HEK293 (cell line): ENCODE measurements around the gene ARSJ.

Experiments
- CTCF ChIA-PET: fragments of 350-600 bp; formaldehyde crosslinking; extraction: SDS; loops from one replicate; lab custom pipeline; 2021; ENCODE audit warnings: antibody characterized with exemption; lab: Yijun Ruan, JAX
- POLR2A ChIA-PET: fragments of 300-600 bp; formaldehyde crosslinking; extraction: SDS; loops from one replicate; lab custom pipeline; 2020; ENCODE audit warnings: antibody characterized with exemption, inconsistent platforms; lab: Yijun Ruan, JAX
- H3K27ac ChIP-seq: fragments of 200-500 bp; sonication (Bioruptor generic); 2 replicates; pipeline ENCODE4 v1.5.1; 2014; ENCODE audit warnings: low read depth, low read length, control low read depth, inconsistent platforms; ENCODE audit errors: extremely low read depth
- H3K36me3 ChIP-seq, 2 experiments: fragments of 200-500 bp in 1 of 2; sonication (Bioruptor generic) in 1 of 2; 1 replicate in 1 of 2; 2 replicates in 1 of 2; pipeline ENCODE4 v1.5.1; 2014 to 2017; ENCODE audit warnings: inconsistent platforms in 2 of 2, low read length in 2 of 2; ENCODE audit not compliant: control insufficient read depth in 2 of 2, insufficient read depth in 1 of 2
- H3K4me1 ChIP-seq: fragments of 200-500 bp; sonication (Bioruptor generic); 2 replicates; pipeline ENCODE4 v1.5.1; 2014; ENCODE audit warnings: mild to moderate bottlenecking, low read length, inconsistent platforms; ENCODE audit not compliant: control insufficient read depth, insufficient read depth
- H3K4me3 ChIP-seq: 2 replicates; pipeline ENCODE4 v1.5.1; 2011; ENCODE audit warnings: low read depth, mild to moderate bottlenecking, control low read depth, low read length, moderate library complexity
- H3K9me3 ChIP-seq: fragments of 200-500 bp; sonication (Bioruptor generic); 2 replicates; pipeline ENCODE4 v1.5.1; 2014; ENCODE audit warnings: low read depth, low read length, inconsistent platforms; ENCODE audit not compliant: control insufficient read depth, insufficient read depth
- KLF7 ChIP-seq: fragments of 450-650 bp; formaldehyde crosslinking; IDR thresholded peaks from 2 replicates; pipeline ENCODE4 v1.5.1; 2016; ENCODE audit warnings: missing biosample characterization, missing genetic modification characterization, borderline replicate concordance
- MZF1 ChIP-seq: fragments of 450-650 bp; formaldehyde crosslinking; IDR thresholded peaks from 2 replicates; pipeline ENCODE4 v1.5.1; 2017; ENCODE audit warnings: missing biosample characterization, missing genetic modification characterization, borderline replicate concordance
- PRDM4 ChIP-seq: fragments of 450-650 bp; formaldehyde crosslinking; IDR thresholded peaks from 2 replicates; pipeline ENCODE4 v1.5.1; 2017; ENCODE audit warnings: missing biosample characterization, missing genetic modification characterization
- SP7 ChIP-seq: fragments of 450-650 bp; formaldehyde crosslinking; IDR thresholded peaks from 2 replicates; pipeline ENCODE4 v1.5.1; 2016; ENCODE audit warnings: missing biosample characterization, missing genetic modification characterization
- ZBTB11 ChIP-seq: fragments of 450-650 bp; formaldehyde crosslinking; conservative IDR thresholded peaks from 2 replicates; pipeline ENCODE4 v1.5.1; 2016; ENCODE audit warnings: low read depth, missing biosample characterization, missing genetic modification characterization
- ZBTB20 ChIP-seq: fragments of 450-650 bp; formaldehyde crosslinking; IDR thresholded peaks from 2 replicates; pipeline ENCODE4 v1.5.1; 2016; ENCODE audit warnings: missing biosample characterization, missing genetic modification characterization
- ZBTB7A ChIP-seq: fragments of 450-650 bp; formaldehyde crosslinking; IDR thresholded peaks from 2 replicates; pipeline ENCODE4 v1.5.1; 2016; ENCODE audit warnings: low read depth, missing biosample characterization, missing genetic modification characterization
- ZBTB8A ChIP-seq: fragments of 450-650 bp; formaldehyde crosslinking; IDR thresholded peaks from 2 replicates; pipeline ENCODE4 v1.5.1; 2016; ENCODE audit warnings: missing biosample characterization, missing genetic modification characterization
- ZNF157 ChIP-seq: fragments of 450-650 bp; formaldehyde crosslinking; IDR thresholded peaks from 2 replicates; pipeline ENCODE4 v1.5.1; 2016; ENCODE audit warnings: missing biosample characterization, missing genetic modification characterization
- ZNF184 ChIP-seq: fragments of 450-650 bp; IDR thresholded peaks from 2 replicates; pipeline ENCODE4 v1.5.1; 2018; ENCODE audit warnings: missing biosample characterization, mild to moderate bottlenecking, missing genetic modification characterization
- ZNF473 ChIP-seq: fragments of 450-650 bp; formaldehyde crosslinking; IDR thresholded peaks from 2 replicates; pipeline ENCODE4 v1.5.1; 2017; ENCODE audit warnings: missing biosample characterization, missing genetic modification characterization
- ZNF521 ChIP-seq: fragments of 450-650 bp; formaldehyde crosslinking; IDR thresholded peaks from 2 replicates; pipeline ENCODE4 v1.5.1; 2017; ENCODE audit warnings: missing biosample characterization, mild to moderate bottlenecking, missing genetic modification characterization
- ZNF558 ChIP-seq: fragments of 450-650 bp; formaldehyde crosslinking; IDR thresholded peaks from 2 replicates; pipeline ENCODE4 v1.5.1; 2016; ENCODE audit warnings: missing biosample characterization, missing genetic modification characterization
- ZNF658 ChIP-seq: fragments of 450-650 bp; formaldehyde crosslinking; IDR thresholded peaks from 2 replicates; pipeline ENCODE4; 2016; ENCODE audit warnings: missing biosample characterization, missing genetic modification characterization
- ZNF701 ChIP-seq: fragments of 450-650 bp; formaldehyde crosslinking; IDR thresholded peaks from 2 replicates; pipeline ENCODE4 v1.5.1; 2016; ENCODE audit warnings: missing biosample characterization, missing genetic modification characterization
- ZNF707 ChIP-seq: fragments of 450-650 bp; formaldehyde crosslinking; IDR thresholded peaks from 2 replicates; pipeline ENCODE4 v1.5.1; 2016; ENCODE audit warnings: missing biosample characterization, missing genetic modification characterization
- ZNF791 ChIP-seq: fragments of 450-650 bp; formaldehyde crosslinking; IDR thresholded peaks from 2 replicates; pipeline ENCODE4 v1.5.1; 2016; ENCODE audit warnings: missing biosample characterization, missing genetic modification characterization
- ZNF830 ChIP-seq: fragments of 450-650 bp; IDR thresholded peaks from 2 replicates; pipeline ENCODE4 v1.5.0; 2018; ENCODE audit warnings: missing biosample characterization, missing genetic modification characterization, low read depth, mild to moderate bottlenecking, moderate library complexity
- ZSCAN23 ChIP-seq: fragments of 450-650 bp; formaldehyde crosslinking; IDR thresholded peaks from 2 replicates; pipeline ENCODE4 v1.5.1; 2016; ENCODE audit warnings: missing biosample characterization, missing genetic modification characterization

Gene ARSJ

GRCh38 chr4:113993887-113994286 lies 14.4 kb upstream of the ARSJ start:
- ChIA-PET CTCF (no interaction called here), POLR2A (no interaction called here)
- Histone ChIP-seq H3K9me3 (no peaks in the 10 kb centered on the region), H3K36me3 (no peaks in the 10 kb centered on the region), H3K4me1 (no peaks in the 10 kb centered on the region), H3K27ac (no peak overlapping the region), H3K4me3 (no peak overlapping the region)
- TF ChIP-seq ZBTB8A (tag by site-specific recombination) = no peak
- no peak for TF ChIP-seq ZNF791 (tag by site-specific recombination)
- TF ChIP-seq ZNF473 = no peak
- TF ChIP-seq ZNF830 (tag by site-specific recombination) = no peak
- no peak for TF ChIP-seq MZF1 (tag by site-specific recombination)
- no peak for TF ChIP-seq ZNF707 (tag by site-specific recombination)
- TF ChIP-seq KLF7 (tag by site-specific recombination) = no peak
- TF ChIP-seq ZNF658 (tag by site-specific recombination) = no peak
- no peak for TF ChIP-seq ZNF521
- TF ChIP-seq ZSCAN23 = no peak
- TF ChIP-seq ZBTB11 (tag by site-specific recombination) = no peak
- TF ChIP-seq, all 188 proteins: peak for 0

DNA sequence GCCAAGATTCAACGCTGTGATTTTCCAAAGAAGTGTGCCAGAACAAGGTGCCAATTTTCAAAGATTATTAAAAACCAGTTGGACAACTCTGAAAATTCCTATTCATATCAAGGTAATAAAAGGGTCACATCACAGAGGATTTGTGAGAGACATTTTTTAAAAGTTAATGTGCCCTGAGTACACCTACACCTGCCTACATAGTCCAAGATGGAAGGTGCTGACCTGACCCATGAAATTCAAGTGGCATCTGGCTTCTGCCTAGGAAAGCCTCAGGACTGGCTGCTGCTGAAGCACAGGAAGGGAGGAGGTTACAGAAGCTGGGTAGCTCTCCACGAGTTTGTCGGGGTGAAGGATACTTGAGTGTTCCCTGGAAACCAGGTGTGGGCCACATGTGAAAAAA lies 11.4 kb upstream of the ARSJ start:
- POLR2A ChIA-PET = no interaction called here
- Histone ChIP-seq H3K9me3 (no peaks in the 10 kb centered on the region), H3K27ac (no peak overlapping the region), H3K36me3 (no peaks in the 10 kb centered on the region), H3K4me3 (no peak overlapping the region), H3K4me1 (no peaks in the 10 kb centered on the region)
- no peak for TF ChIP-seq ZNF701 (tag by site-specific recombination)
- TF ChIP-seq ZBTB7A (tag by site-specific recombination) = no peak
- TF ChIP-seq ZBTB20 (tag by site-specific recombination) = no peak
- TF ChIP-seq ZNF184 (tag by site-specific recombination) = no peak
- TF ChIP-seq ZNF157 (tag by site-specific recombination) = no peak
- no peak for TF ChIP-seq SP7
- no peak for TF ChIP-seq PRDM4 (tag by site-specific recombination)
- no peak for TF ChIP-seq ZNF558 (tag by site-specific recombination)
- CTCF ChIA-PET = no interaction called here
